WTC11 (cell line): ENCODE results near the gene CFAP57. TPM values are rescaled to one million over a fixed set of nuclear protein-coding genes. Genes with fewer than 3 reads are reported as not detected.

Experiments used
- ATAC-seq: fragments of 200-7000 bp; cut with Tn5 transposase; 2 replicates; pipeline ENCODE4 v1.10.0; 2021; ENCODE audit warnings: mild to moderate bottlenecking, moderate library complexity
- CTCF ChIA-PET: fragments of 300-600 bp; sonication (Branson Sonifier 250); formaldehyde crosslinking; loops from one replicate; lab custom pipeline; 2021; ENCODE audit warnings: antibody characterized with exemption; lab: Charles Lee
- POLR2A ChIA-PET: fragments of 350-600 bp; sonication (Branson Sonifier 250); formaldehyde crosslinking; loops from one replicate; lab custom pipeline; 2021; ENCODE audit warnings: antibody characterized with exemption; lab: Charles Lee
- DNase-seq: peaks from one replicate; pipeline ENCODE4 v3.0.0; 2021; ENCODE audit warnings: low spot score
- H3K27ac Mint-ChIP-seq: 2 replicates; pipeline ENCODE4 v1.8.0; 2021; ENCODE audit warnings: mixed read lengths
- H3K27me3 Mint-ChIP-seq: 2 replicates; pipeline ENCODE4 v1.8.0; 2021; ENCODE audit warnings: low read depth, mild to moderate bottlenecking, moderate library complexity, mixed read lengths
- H3K36me3 Mint-ChIP-seq: 2 replicates; pipeline ENCODE4 v1.8.0; 2021; ENCODE audit warnings: mixed read lengths
- H3K4me1 Mint-ChIP-seq: 2 replicates; pipeline ENCODE4 v1.8.0; 2022; ENCODE audit warnings: mixed read lengths
- H3K4me3 Mint-ChIP-seq: 2 replicates; pipeline ENCODE4 v1.8.0; 2021; ENCODE audit warnings: mild to moderate bottlenecking, moderate library complexity, mixed read lengths
- H3K9me3 Mint-ChIP-seq: 2 replicates; pipeline ENCODE4 v1.8.0; 2021; ENCODE audit warnings: mixed read lengths
- ATF1 ChIP-seq: sonication (generic); formaldehyde crosslinking; IDR thresholded peaks from 2 replicates; pipeline ENCODE4 v1.8.1; 2023; ENCODE audit warnings: mild to moderate bottlenecking, moderate library complexity, missing genetic modification reagents
- CREM ChIP-seq: sonication (generic); formaldehyde crosslinking; IDR thresholded peaks from 2 replicates; pipeline ENCODE4 v1.8.1; 2022; ENCODE audit warnings: mild to moderate bottlenecking, missing genetic modification reagents, moderate library complexity
- EMX1 ChIP-seq: fragments of 250-450 bp; sonication (Bioruptor Pico); IDR thresholded peaks from 2 replicates; pipeline ENCODE4 v1.8.0; 2021; ENCODE audit warnings: mild to moderate bottlenecking
- FOXP1 ChIP-seq: sonication (generic); formaldehyde crosslinking; IDR thresholded peaks from 2 replicates; pipeline ENCODE4 v1.8.0; 2022; ENCODE audit warnings: missing genetic modification reagents, mild to moderate bottlenecking, moderate library complexity, borderline replicate concordance
- GABPB1 ChIP-seq: sonication (generic); formaldehyde crosslinking; IDR thresholded peaks from 2 replicates; pipeline ENCODE4 v1.8.1; 2023; ENCODE audit warnings: mild to moderate bottlenecking, missing genetic modification reagents
- GRHL2 ChIP-seq: fragments of 250-450 bp; sonication (Bioruptor Pico); IDR thresholded peaks from 2 replicates; pipeline ENCODE4 v1.8.0; 2022; ENCODE audit warnings: mild to moderate bottlenecking, moderate library complexity; ENCODE audit not compliant: insufficient replicate concordance, severe bottlenecking
- JAZF1 ChIP-seq: fragments of 250-450 bp; sonication (Bioruptor Pico); IDR thresholded peaks from 2 replicates; pipeline ENCODE4 v1.9.0; 2021; ENCODE audit warnings: moderate library complexity, mild to moderate bottlenecking, inconsistent platforms
- JUN ChIP-seq: sonication (generic); formaldehyde crosslinking; IDR thresholded peaks from 2 replicates; pipeline ENCODE4 v1.8.0; 2023; ENCODE audit warnings: mild to moderate bottlenecking, missing genetic modification reagents
- NR3C1 ChIP-seq: sonication (generic); formaldehyde crosslinking; conservative IDR thresholded peaks from 2 replicates; pipeline ENCODE4 v1.8.1; 2023; ENCODE audit warnings: low read depth, mild to moderate bottlenecking, missing genetic modification reagents
- OVOL2 ChIP-seq: fragments of 250-450 bp; sonication (Bioruptor Pico); IDR thresholded peaks from 2 replicates; pipeline ENCODE4 v1.9.0; 2021; ENCODE audit warnings: mild to moderate bottlenecking, borderline replicate concordance
- total RNA-seq: library from RNA; stranded (reverse); gene quantifications from 3 replicates; pipeline ENCODE4 v1.2.3, GENCODE V29; 2021
- TF ChIP-seq, protein P1 (sequence below): sonication (generic); formaldehyde crosslinking; IDR thresholded peaks from 2 replicates; pipeline ENCODE4 v1.8.1; 2023; ENCODE audit warnings: mild to moderate bottlenecking, moderate library complexity, missing genetic modification reagents
- TF ChIP-seq, protein P2 (sequence below): sonication (generic); formaldehyde crosslinking; IDR thresholded peaks from 2 replicates; pipeline ENCODE4 v1.8.0; 2023; ENCODE audit warnings: missing genetic modification reagents, mild to moderate bottlenecking, borderline replicate concordance
- TF ChIP-seq, protein P3 (sequence below): fragments of 250-450 bp; sonication (Bioruptor Pico); IDR thresholded peaks from 2 replicates; pipeline ENCODE4 v1.9.0; 2021; ENCODE audit warnings: mild to moderate bottlenecking, borderline replicate concordance
- TF ChIP-seq, protein P4 (sequence below): fragments of 250-450 bp; sonication (Bioruptor Pico); IDR thresholded peaks from 2 replicates; pipeline ENCODE4 v1.9.0; 2021; ENCODE audit warnings: moderate library complexity, mild to moderate bottlenecking, inconsistent platforms, borderline replicate concordance
- TF ChIP-seq, protein P5 (sequence below): sonication (generic); formaldehyde crosslinking; IDR thresholded peaks from 2 replicates; pipeline ENCODE4 v1.8.0; 2022; ENCODE audit warnings: mild to moderate bottlenecking, missing genetic modification reagents

The CFAP57 gene
- total RNA-seq, 1 experiment from 2014 or later = 0.42 TPM

DNA sequence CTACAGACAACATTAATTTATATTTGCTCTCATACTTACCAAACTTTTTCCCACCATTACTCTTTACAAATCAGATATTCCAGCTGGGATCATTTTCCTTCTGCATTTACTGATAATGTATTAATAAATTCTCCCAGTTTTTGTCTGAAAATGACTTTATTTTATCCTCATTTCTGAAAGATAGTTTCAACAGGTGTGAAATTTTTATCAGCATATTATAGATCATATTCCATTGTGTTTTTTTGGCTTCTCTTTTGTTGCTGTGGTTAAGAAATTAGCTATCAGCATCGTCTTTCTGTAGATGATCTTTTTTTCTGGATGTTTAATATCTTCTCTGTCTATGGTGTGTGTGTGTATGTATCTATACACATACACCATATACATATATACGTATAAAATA, 2.7 kb downstream of the CFAP57 start (continued):
- TF ChIP-seq, protein P1, sequence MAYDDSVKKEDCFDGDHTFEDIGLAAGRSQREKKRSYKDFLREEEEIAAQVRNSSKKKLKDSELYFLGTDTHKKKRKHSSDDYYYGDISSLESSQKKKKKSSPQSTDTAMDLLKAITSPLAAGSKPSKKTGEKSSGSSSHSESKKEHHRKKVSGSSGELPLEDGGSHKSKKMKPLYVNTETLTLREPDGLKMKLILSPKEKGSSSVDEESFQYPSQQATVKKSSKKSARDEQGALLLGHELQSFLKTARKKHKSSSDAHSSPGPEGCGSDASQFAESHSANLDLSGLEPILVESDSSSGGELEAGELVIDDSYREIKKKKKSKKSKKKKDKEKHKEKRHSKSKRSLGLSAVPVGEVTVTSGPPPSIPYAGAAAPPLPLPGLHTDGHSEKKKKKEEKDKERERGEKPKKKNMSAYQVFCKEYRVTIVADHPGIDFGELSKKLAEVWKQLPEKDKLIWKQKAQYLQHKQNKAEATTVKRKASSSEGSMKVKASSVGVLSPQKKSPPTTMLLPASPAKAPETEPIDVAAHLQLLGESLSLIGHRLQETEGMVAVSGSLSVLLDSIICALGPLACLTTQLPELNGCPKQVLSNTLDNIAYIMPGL = no peak
- TF ChIP-seq GABPB1 = no peak
- TF ChIP-seq ATF1 (CRISPR knock-in tag) = no peak
- TF ChIP-seq, all 79 proteins: peak for 0

GRCh38 chr1:43177691-43178090, 5.6 kb downstream of the CFAP57 start:
- peaks cover 14% of the 10 kb centered on the region for H3K27me3 Mint-ChIP-seq
- H3K27ac Mint-ChIP-seq = peak overlapping the region; percentile 1; the same call in 1 of the 2 replicates
- TF ChIP-seq JAZF1 (CRISPR knock-in tag) = no peak
- TF ChIP-seq, protein P2, sequence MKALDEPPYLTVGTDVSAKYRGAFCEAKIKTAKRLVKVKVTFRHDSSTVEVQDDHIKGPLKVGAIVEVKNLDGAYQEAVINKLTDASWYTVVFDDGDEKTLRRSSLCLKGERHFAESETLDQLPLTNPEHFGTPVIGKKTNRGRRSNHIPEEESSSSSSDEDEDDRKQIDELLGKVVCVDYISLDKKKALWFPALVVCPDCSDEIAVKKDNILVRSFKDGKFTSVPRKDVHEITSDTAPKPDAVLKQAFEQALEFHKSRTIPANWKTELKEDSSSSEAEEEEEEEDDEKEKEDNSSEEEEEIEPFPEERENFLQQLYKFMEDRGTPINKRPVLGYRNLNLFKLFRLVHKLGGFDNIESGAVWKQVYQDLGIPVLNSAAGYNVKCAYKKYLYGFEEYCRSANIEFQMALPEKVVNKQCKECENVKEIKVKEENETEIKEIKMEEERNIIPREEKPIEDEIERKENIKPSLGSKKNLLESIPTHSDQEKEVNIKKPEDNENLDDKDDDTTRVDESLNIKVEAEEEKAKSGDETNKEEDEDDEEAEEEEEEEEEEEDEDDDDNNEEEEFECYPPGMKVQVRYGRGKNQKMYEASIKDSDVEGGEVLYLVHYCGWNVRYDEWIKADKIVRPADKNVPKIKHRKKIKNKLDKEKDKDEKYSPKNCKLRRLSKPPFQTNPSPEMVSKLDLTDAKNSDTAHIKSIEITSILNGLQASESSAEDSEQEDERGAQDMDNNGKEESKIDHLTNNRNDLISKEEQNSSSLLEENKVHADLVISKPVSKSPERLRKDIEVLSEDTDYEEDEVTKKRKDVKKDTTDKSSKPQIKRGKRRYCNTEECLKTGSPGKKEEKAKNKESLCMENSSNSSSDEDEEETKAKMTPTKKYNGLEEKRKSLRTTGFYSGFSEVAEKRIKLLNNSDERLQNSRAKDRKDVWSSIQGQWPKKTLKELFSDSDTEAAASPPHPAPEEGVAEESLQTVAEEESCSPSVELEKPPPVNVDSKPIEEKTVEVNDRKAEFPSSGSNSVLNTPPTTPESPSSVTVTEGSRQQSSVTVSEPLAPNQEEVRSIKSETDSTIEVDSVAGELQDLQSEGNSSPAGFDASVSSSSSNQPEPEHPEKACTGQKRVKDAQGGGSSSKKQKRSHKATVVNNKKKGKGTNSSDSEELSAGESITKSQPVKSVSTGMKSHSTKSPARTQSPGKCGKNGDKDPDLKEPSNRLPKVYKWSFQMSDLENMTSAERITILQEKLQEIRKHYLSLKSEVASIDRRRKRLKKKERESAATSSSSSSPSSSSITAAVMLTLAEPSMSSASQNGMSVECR (CRISPR knock-in tag) = no peak
- no peak for TF ChIP-seq FOXP1 (CRISPR knock-in tag)
- TF ChIP-seq OVOL2 (CRISPR knock-in tag) = no peak
- TF ChIP-seq GRHL2 (CRISPR knock-in tag) = no peak
- no peak for TF ChIP-seq JUN (CRISPR knock-in tag)
- TF ChIP-seq, protein P3, sequence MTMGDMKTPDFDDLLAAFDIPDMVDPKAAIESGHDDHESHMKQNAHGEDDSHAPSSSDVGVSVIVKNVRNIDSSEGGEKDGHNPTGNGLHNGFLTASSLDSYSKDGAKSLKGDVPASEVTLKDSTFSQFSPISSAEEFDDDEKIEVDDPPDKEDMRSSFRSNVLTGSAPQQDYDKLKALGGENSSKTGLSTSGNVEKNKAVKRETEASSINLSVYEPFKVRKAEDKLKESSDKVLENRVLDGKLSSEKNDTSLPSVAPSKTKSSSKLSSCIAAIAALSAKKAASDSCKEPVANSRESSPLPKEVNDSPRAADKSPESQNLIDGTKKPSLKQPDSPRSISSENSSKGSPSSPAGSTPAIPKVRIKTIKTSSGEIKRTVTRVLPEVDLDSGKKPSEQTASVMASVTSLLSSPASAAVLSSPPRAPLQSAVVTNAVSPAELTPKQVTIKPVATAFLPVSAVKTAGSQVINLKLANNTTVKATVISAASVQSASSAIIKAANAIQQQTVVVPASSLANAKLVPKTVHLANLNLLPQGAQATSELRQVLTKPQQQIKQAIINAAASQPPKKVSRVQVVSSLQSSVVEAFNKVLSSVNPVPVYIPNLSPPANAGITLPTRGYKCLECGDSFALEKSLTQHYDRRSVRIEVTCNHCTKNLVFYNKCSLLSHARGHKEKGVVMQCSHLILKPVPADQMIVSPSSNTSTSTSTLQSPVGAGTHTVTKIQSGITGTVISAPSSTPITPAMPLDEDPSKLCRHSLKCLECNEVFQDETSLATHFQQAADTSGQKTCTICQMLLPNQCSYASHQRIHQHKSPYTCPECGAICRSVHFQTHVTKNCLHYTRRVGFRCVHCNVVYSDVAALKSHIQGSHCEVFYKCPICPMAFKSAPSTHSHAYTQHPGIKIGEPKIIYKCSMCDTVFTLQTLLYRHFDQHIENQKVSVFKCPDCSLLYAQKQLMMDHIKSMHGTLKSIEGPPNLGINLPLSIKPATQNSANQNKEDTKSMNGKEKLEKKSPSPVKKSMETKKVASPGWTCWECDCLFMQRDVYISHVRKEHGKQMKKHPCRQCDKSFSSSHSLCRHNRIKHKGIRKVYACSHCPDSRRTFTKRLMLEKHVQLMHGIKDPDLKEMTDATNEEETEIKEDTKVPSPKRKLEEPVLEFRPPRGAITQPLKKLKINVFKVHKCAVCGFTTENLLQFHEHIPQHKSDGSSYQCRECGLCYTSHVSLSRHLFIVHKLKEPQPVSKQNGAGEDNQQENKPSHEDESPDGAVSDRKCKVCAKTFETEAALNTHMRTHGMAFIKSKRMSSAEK = no peak
- TF ChIP-seq CREM (CRISPR knock-in tag) = no peak
- TF ChIP-seq, protein P4, sequence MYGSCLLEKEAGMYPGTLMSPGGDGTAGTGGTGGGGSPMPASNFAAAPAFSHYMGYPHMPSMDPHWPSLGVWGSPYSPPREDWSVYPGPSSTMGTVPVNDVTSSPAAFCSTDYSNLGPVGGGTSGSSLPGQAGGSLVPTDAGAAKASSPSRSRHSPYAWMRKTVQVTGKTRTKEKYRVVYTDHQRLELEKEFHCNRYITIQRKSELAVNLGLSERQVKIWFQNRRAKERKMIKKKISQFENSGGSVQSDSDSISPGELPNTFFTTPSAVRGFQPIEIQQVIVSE (CRISPR knock-in tag) = no peak
- TF ChIP-seq EMX1 = no peak
- TF ChIP-seq NR3C1 (CRISPR knock-in tag) = no peak
- TF ChIP-seq, protein P5, sequence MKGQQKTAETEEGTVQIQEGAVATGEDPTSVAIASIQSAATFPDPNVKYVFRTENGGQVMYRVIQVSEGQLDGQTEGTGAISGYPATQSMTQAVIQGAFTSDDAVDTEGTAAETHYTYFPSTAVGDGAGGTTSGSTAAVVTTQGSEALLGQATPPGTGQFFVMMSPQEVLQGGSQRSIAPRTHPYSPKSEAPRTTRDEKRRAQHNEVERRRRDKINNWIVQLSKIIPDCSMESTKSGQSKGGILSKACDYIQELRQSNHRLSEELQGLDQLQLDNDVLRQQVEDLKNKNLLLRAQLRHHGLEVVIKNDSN (CRISPR knock-in tag) = no peak
- H3K9me3 Mint-ChIP-seq = no peaks in the 10 kb centered on the region
- peaks cover 19% of the 10 kb centered on the region for H3K4me1 Mint-ChIP-seq
- no peak overlapping the region; the same call in 1 of the 2 replicates for H3K4me3 Mint-ChIP-seq
- ATAC-seq = peak; percentile 58
- H3K36me3 Mint-ChIP-seq = no peaks in the 10 kb centered on the region
- no peak for DNase-seq
- ChIA-PET POLR2A (no interaction called here), CTCF (interaction anchor here (1.0 to 1.6 kb wide), 2 partner anchors 181 to 237 kb away, joined by 3 to 5 read pairs; partner anchors contain the start of gene CDC20)
